H1 (cell line): ENCODE results near the gene DIDO1. TPM values are rescaled to one million over a fixed set of nuclear protein-coding genes. Genes with fewer than 3 reads are reported as not detected.
A peak's percentile ranks its signal among the peaks of the same experiment; 100 is the strongest.

Experiments used
- CTCF ChIA-PET: fragments of 300-600 bp; sonication (Branson Sonifier 250); formaldehyde crosslinking; loops from one replicate; lab custom pipeline; 2021; ENCODE audit not compliant: partially characterized antibody; lab: Charles Lee
- POLR2A ChIA-PET: fragments of 300-600 bp; sonication (Branson Sonifier 250); formaldehyde crosslinking; loops from one replicate; lab custom pipeline; 2021; ENCODE audit warnings: inconsistent platforms; ENCODE audit not compliant: partially characterized antibody; lab: Charles Lee
- DNase-seq, 2 experiments: peaks; one replicate each; pipeline versions ENCODE4 v3.0.0 to v3.0.0-alpha.2; 2010 to 2022; ENCODE audit warnings: low spot score in 2 of 2, low read depth in 1 of 2, mixed read lengths in 1 of 2
- FAIRE-seq: peaks from 2 replicates; lab custom pipeline; 2011; peaks lifted over from hg19 to GRCh38; lab: Jason Lieb, UNC
- H2AFZ ChIP-seq: 2 replicates; pipeline ENCODE4 v1.8.1; 2012; ENCODE audit warnings: low read length, inconsistent platforms
- H2AK5ac ChIP-seq: 2 replicates; pipeline ENCODE4 v1.6.1; 2013; ENCODE audit warnings: low read depth, low read length
- H2BK120ac ChIP-seq: replicated peaks from 2 replicates; pipeline ENCODE3; 2013; ENCODE audit warnings: low read depth, low read length, inconsistent platforms
- H2BK12ac ChIP-seq: 2 replicates; pipeline ENCODE4 v1.6.1; 2013; ENCODE audit warnings: low read depth, low read length
- H2BK15ac ChIP-seq: 2 replicates; pipeline ENCODE4 v1.6.1; 2013; ENCODE audit warnings: low read length
- H2BK20ac ChIP-seq: 2 replicates; pipeline ENCODE4 v1.6.1; 2013; ENCODE audit warnings: low read length
- H2BK5ac ChIP-seq: 2 replicates; pipeline ENCODE4 v1.6.1; 2013; ENCODE audit warnings: low read depth, low read length
- H3K14ac ChIP-seq: 2 replicates; pipeline ENCODE4 v1.6.1; 2013; ENCODE audit warnings: inconsistent platforms; ENCODE audit not compliant: insufficient read length
- H3K18ac ChIP-seq: 2 replicates; pipeline ENCODE4 v1.6.1; 2013; ENCODE audit warnings: low read length; ENCODE audit errors: extremely low read depth
- H3K23ac ChIP-seq: 2 replicates; pipeline ENCODE4 v1.6.1; 2013; ENCODE audit warnings: inconsistent platforms; ENCODE audit not compliant: insufficient read length
- H3K23me2 ChIP-seq: 2 replicates; pipeline ENCODE4 v1.6.1; 2013; ENCODE audit warnings: low read depth, low read length
- H3K27ac ChIP-seq: 2 replicates; pipeline ENCODE4 v1.6.1; 2011; ENCODE audit warnings: low read depth, low read length, inconsistent platforms
- H3K27me3 ChIP-seq, 4 experiments: replicated peaks in 1 of 4; 1 replicate in 1 of 4; 2 replicates in 3 of 4; pipeline versions ENCODE4 v1.6.1 to v1.8.1; 2011 to 2013; ENCODE audit warnings: low read length in 3 of 4, mild to moderate bottlenecking in 3 of 4, inconsistent platforms in 2 of 4, mixed read lengths in 2 of 4, moderate library complexity in 1 of 4; ENCODE audit not compliant: control insufficient read depth in 3 of 4, insufficient read depth in 3 of 4; ENCODE audit errors: extremely low read depth in 1 of 4
- H3K36me3 ChIP-seq, 4 experiments: 2 replicates each; pipeline versions ENCODE4 v1.6.1 to v1.8.1; 2011 to 2013; ENCODE audit warnings: mild to moderate bottlenecking in 4 of 4, low read length in 3 of 4, moderate library complexity in 2 of 4, control low read depth in 1 of 4, inconsistent platforms in 1 of 4; ENCODE audit not compliant: insufficient read depth in 4 of 4, control insufficient read depth in 2 of 4
- H3K4ac ChIP-seq: replicated peaks from 2 replicates; pipeline ENCODE3; 2013; ENCODE audit warnings: low read length, low read depth, mixed read lengths, inconsistent platforms; ENCODE audit not compliant: insufficient read length
- H3K4me1 ChIP-seq, 4 experiments: replicated peaks in 1 of 4; 1 replicate in 1 of 4; 2 replicates in 3 of 4; pipeline versions ENCODE4 v1.6.1 to v1.8.1; 2011 to 2013; ENCODE audit warnings: low read length in 3 of 4, inconsistent platforms in 2 of 4, mixed read lengths in 1 of 4; ENCODE audit not compliant: insufficient read depth in 4 of 4, control insufficient read depth in 3 of 4
- H3K4me2 ChIP-seq, 2 experiments: 2 replicates each; pipeline versions ENCODE4 v1.6.1 to v1.8.1; 2011 to 2013; ENCODE audit warnings: low read depth in 2 of 2, low read length in 2 of 2, control low read depth in 1 of 2, inconsistent platforms in 1 of 2, mild to moderate bottlenecking in 1 of 2; ENCODE audit not compliant: insufficient read depth in 1 of 2
- H3K4me3 ChIP-seq, 4 experiments: fragments of 200-600, 300-600 bp in 1 of 4; sonication (generic), shearing (Covaris generic), sonication (Bioruptor Twin) in 1 of 4; 2 replicates each; pipeline versions ENCODE4 v1.5.1 to v1.8.1; 2011 to 2016; ENCODE audit warnings: low read length in 4 of 4, low read depth in 3 of 4, control low read depth in 2 of 4, inconsistent platforms in 2 of 4, mild to moderate bottlenecking in 2 of 4, mixed read lengths in 1 of 4, moderate library complexity in 1 of 4; ENCODE audit not compliant: insufficient read depth in 2 of 4; ENCODE audit errors: extremely low read depth in 1 of 4
- H3K56ac ChIP-seq: replicated peaks from 2 replicates; pipeline ENCODE3; 2013; ENCODE audit warnings: low read depth, mild to moderate bottlenecking, mixed read lengths, low read length, inconsistent platforms; ENCODE audit not compliant: insufficient read length
- H3K79me1 ChIP-seq: 2 replicates; pipeline ENCODE4 v1.6.1; 2013; ENCODE audit warnings: low read depth, low read length, control low read depth
- H3K79me2 ChIP-seq, 2 experiments: 2 replicates each; pipeline versions ENCODE4 v1.6.1 to v1.8.1; 2012 to 2013; ENCODE audit warnings: low read length in 2 of 2, mild to moderate bottlenecking in 2 of 2, inconsistent platforms in 1 of 2; ENCODE audit not compliant: insufficient read depth in 2 of 2, control insufficient read depth in 1 of 2
- H3K9ac ChIP-seq, 4 experiments: replicated peaks in 1 of 4; 1 replicate in 1 of 4; 2 replicates in 3 of 4; pipeline versions ENCODE4 v1.6.1 to v1.8.1; 2011 to 2013; ENCODE audit warnings: low read depth in 3 of 4, low read length in 3 of 4, control low read depth in 2 of 4, mild to moderate bottlenecking in 2 of 4, moderate library complexity in 2 of 4, inconsistent platforms in 1 of 4; ENCODE audit errors: extremely low read depth in 1 of 4
- H3K9me3 ChIP-seq, 2 experiments: 2 replicates each; pipeline versions ENCODE4 v1.6.1 to v1.8.1; 2012 to 2013; ENCODE audit warnings: mild to moderate bottlenecking in 2 of 2, moderate library complexity in 2 of 2, control low read depth in 1 of 2, inconsistent platforms in 1 of 2, low read depth in 1 of 2, low read length in 1 of 2, mixed read lengths in 1 of 2; ENCODE audit not compliant: insufficient read depth in 2 of 2
- H4K20me1 ChIP-seq, 2 experiments: replicated peaks in 1 of 2; 2 replicates each; pipeline versions ENCODE3 to v1.8.1; 2011 to 2013; ENCODE audit warnings: inconsistent platforms in 2 of 2, low read length in 2 of 2, mild to moderate bottlenecking in 1 of 2; ENCODE audit not compliant: insufficient read depth in 2 of 2, control insufficient read depth in 1 of 2
- H4K5ac ChIP-seq: 2 replicates; pipeline ENCODE4 v1.6.1; 2013; ENCODE audit warnings: low read length, low read depth, mixed read lengths, inconsistent platforms; ENCODE audit not compliant: insufficient read length
- H4K8ac ChIP-seq: 2 replicates; pipeline ENCODE4 v1.8.0; 2013; ENCODE audit warnings: mild to moderate bottlenecking, moderate library complexity, low read length, inconsistent platforms; ENCODE audit not compliant: insufficient read depth; ENCODE audit errors: extremely low read depth
- H4K91ac ChIP-seq: replicated peaks from 2 replicates; pipeline ENCODE3; 2013; ENCODE audit warnings: low read length, mixed read lengths, inconsistent platforms; ENCODE audit not compliant: insufficient read length
- ATF3 ChIP-seq: IDR thresholded peaks from 2 replicates; pipeline ENCODE4 v1.6.1; 2011; ENCODE audit warnings: low read depth, mild to moderate bottlenecking, low read length; ENCODE audit not compliant: insufficient read depth
- CBX5 ChIP-seq: fragments of 300-800, 300-1000 bp; sonication (generic); IDR thresholded peaks from 2 replicates; pipeline ENCODE4 v1.7.1; 2016; ENCODE audit warnings: antibody characterized with exemption, low read length, low read depth
- CHD1 ChIP-seq: IDR thresholded peaks from 2 replicates; pipeline ENCODE4 v1.6.1; 2012; ENCODE audit warnings: low read depth, low read length, improper control_type of control experiment
- EP300 ChIP-seq, 2 experiments: IDR thresholded peaks; 1 replicate in 1 of 2; 2 replicates in 1 of 2; pipeline ENCODE4 v1.6.1; 2011 to 2012; ENCODE audit warnings: low read depth in 2 of 2, low read length in 2 of 2, mild to moderate bottlenecking in 2 of 2, borderline replicate concordance in 1 of 2, inconsistent platforms in 1 of 2, moderate library complexity in 1 of 2
- JUN ChIP-seq: IDR thresholded peaks from 2 replicates; pipeline ENCODE4 v1.6.1; 2011; ENCODE audit warnings: low read depth, mild to moderate bottlenecking, improper control_type of control experiment, low read length
- JUND ChIP-seq: IDR thresholded peaks from 2 replicates; pipeline ENCODE4 v1.6.1; 2011; ENCODE audit warnings: mild to moderate bottlenecking, improper control_type of control experiment, low read length
- KDM1A ChIP-seq: fragments of 200-600, 300-600 bp; sonication (generic); IDR thresholded peaks from 2 replicates; pipeline ENCODE4 v1.7.1; 2016; ENCODE audit warnings: mild to moderate bottlenecking, low read length, borderline replicate concordance
- POLR2AphosphoS5 ChIP-seq: IDR thresholded peaks from 2 replicates; pipeline ENCODE4 v1.6.1; 2011; ENCODE audit warnings: low read depth, low read length
- SAP30 ChIP-seq: fragments of 300-600 bp; sonication (generic); IDR thresholded peaks from 2 replicates; pipeline ENCODE4 v1.7.1; 2012; ENCODE audit warnings: low read length, moderate library complexity, mild to moderate bottlenecking, inconsistent platforms; ENCODE audit not compliant: insufficient read depth, insufficient replicate concordance
- SIN3A ChIP-seq, 2 experiments: IDR thresholded peaks in 1 of 2; conservative IDR thresholded peaks in 1 of 2; 2 replicates each; pipeline ENCODE4 v1.6.1; 2011 to 2012; ENCODE audit warnings: low read length in 2 of 2, improper control_type of control experiment in 1 of 2, low read depth in 1 of 2, mild to moderate bottlenecking in 1 of 2
- SIX5 ChIP-seq: IDR thresholded peaks from 2 replicates; pipeline ENCODE4 v1.6.1; 2011; ENCODE audit warnings: mild to moderate bottlenecking, low read depth, low read length
- TAF1 ChIP-seq: IDR thresholded peaks from 2 replicates; pipeline ENCODE4 v1.6.1; 2011; ENCODE audit warnings: mild to moderate bottlenecking, low read depth, low read length
- WGBS, 2 experiments: shearing (Covaris generic) in 1 of 2; methylation state at CpG; one replicate each; pipeline versions ENCODE4 v1.1.6 to v1.1.7; 2013 to 2015; ENCODE audit warnings: low lambda C conversion rate in 2 of 2, mixed read lengths in 2 of 2, inconsistent platforms in 1 of 2, low coverage in 1 of 2, missing lambda C conversion rate in 1 of 2; ENCODE audit not compliant: insufficient replicate concordance in 2 of 2, insufficient coverage in 1 of 2, insufficient read length in 1 of 2; ENCODE audit errors: extremely low coverage in 1 of 2, missing lambda C conversion rate in 1 of 2; 5-methylcytosine and 5-hydroxymethylcytosine counted together
- polyA plus RNA-seq, 7 experiments: library from polyadenylated mRNA; depleted of rRNA in 3 of 7; stranded (reverse) in 5 of 7; unstranded in 2 of 7; fragments of >200 nt in 5 of 7; fragments of 200-250 nt in 2 of 7; gene quantifications; 1 replicate in 5 of 7; 2 replicates in 1 of 7; 4 replicates in 1 of 7; pipeline versions ENCODE4 v1.2.1 to v1.2.3, GENCODE V29; 2011 to 2013; ENCODE audit warnings: missing spikeins in 2 of 7, mixed read lengths in 2 of 7
- total RNA-seq: library from RNA; stranded (reverse); fragmentation: NEBNext Ultra II Directional; extraction: Animal tissue kit (Norgen Biotek cat#: 25700); gene quantifications from 2 replicates; pipeline ENCODE4 v1.2.1, GENCODE V29; 2021

The DIDO1 gene
- total and polyA plus RNA-seq, 2 of the 8 experiments (the other 6 are each of a cell fraction or from before 2014, with no cell fraction given): 53.6 to 82.8 TPM

- Histone ChIP-seq H3K27ac (peak overlapping the region; percentile 35; the same call in 1 of the 2 replicates), H3K4me3 (no peak overlapping the region; a peak in 1 of 8 replicates), H2BK12ac (no peak overlapping the region), H3K4me1 (peaks cover 14 to 37% (median 34%) of the 10 kb centered on the region in 4 experiments; a peak in 6 of 7 replicates), H4K5ac (no peak overlapping the region), H3K23ac (no peak overlapping the region), H3K14ac (no peak overlapping the region), H2BK15ac (no peak overlapping the region), H3K9me3 (no peaks in the 10 kb centered on the region), H4K20me1 (peaks cover 60 to 64% of the 10 kb centered on the region in 2 experiments), H3K36me3 (peaks cover 10 to 32% (median 25%) of the 10 kb centered on the region in 4 experiments; a peak in 7 of 8 replicates), H2BK20ac (no peak overlapping the region), H3K79me1 (peaks cover 11% of the 10 kb centered on the region), H2BK5ac (no peak overlapping the region), H3K79me2 (peaks cover 55 to 99% of the 10 kb centered on the region in 2 experiments), H3K18ac (no peak overlapping the region), H3K23me2 (no peaks in the 10 kb centered on the region), H2AFZ (no peak overlapping the region), H4K91ac (no peak overlapping the region), H3K4ac (no peak overlapping the region), H3K56ac (no peak overlapping the region), H3K9ac (no peak overlapping the region), H4K8ac (no peak overlapping the region), H2AK5ac (no peak overlapping the region), H3K27me3 (no peaks in the 10 kb centered on the region), H2BK120ac (no peak overlapping the region), H3K4me2 (peak overlapping the region; percentile 38 to 75)
- POLR2A ChIA-PET: interaction anchor here (0.7 to 20.3 kb wide), 6 partner anchors 11 to 53 kb away, joined by 3 to 363 read pairs (median 28); partner anchors contain the start of genes DIDO1 and GID8
- CTCF ChIA-PET: interaction anchor here (0.6 to 4.0 kb wide), 8 partner anchors 13 to 363 kb away, joined by 3 to 35 read pairs (median 4); no protein-coding TSS in a partner anchor
- WGBS, 2 experiments: 61% methylated on average over 8 of the region's 8 CpGs; no CpG with 5 or more reads in 1 of the 2 experiments
- DNase-seq: no peak
- FAIRE-seq: peak; percentile 84
- no peak for TF ChIP-seq CHD1
- TF ChIP-seq JUND: no peak
- TF ChIP-seq SIN3A (conservative IDR thresholded peaks at IDR 0.05 in 1 of 2, IDR thresholded peaks at IDR 0.05 in 1 of 2; ENCODE audit: low read depth in 1 of 2, low read length in 2 of 2): 0 out of 4 replicates have a peak, but pooled peaks of 1 of the 2 experiments have one; percentile 55
- TF ChIP-seq EP300 (IDR thresholded peaks at IDR 0.05; ENCODE audit: borderline replicate concordance in 1 of 2, low read depth in 2 of 2, low read length in 2 of 2): peak in 1 of 2 experiments; percentile 58; a peak in 1 of 3 replicates
- TF ChIP-seq KDM1A: no peak
- peak; percentile 84 for TF ChIP-seq TAF1
- peak; percentile 61; the same call in 1 of the 2 replicates for TF ChIP-seq POLR2AphosphoS5
- TF ChIP-seq JUN: no peak
- peak; percentile 38 for TF ChIP-seq SAP30
- TF ChIP-seq SIX5: no peak
- TF ChIP-seq CBX5: no peak
- TF ChIP-seq ATF3: no peak
Observed at GRCh38 chr20:62914970-62915457, 11.3 kb downstream of the DIDO1 start.
